ENCODE measurements around the gene PSME1. TPM values are rescaled to one million over a fixed set of nuclear protein-coding genes. Genes with fewer than 3 reads are reported as not detected.

Gene PSME1
- total and polyA plus RNA-seq, 2 of the 13 experiments (the other 11 are each of a cell fraction or from before 2014, with no cell fraction given): 159 to 608 TPM

GRCh38 chr14:24135584-24135833, 485 bp upstream of the PSME1 start (continued):
- TF ChIP-seq DMTF1 (CRISPR knock-in tag; IDR thresholded peaks at IDR 0.05) (no peak), POGZ (CRISPR knock-in tag; IDR thresholded peaks at IDR 0.05) (no peak), ZBED4 (CRISPR knock-in tag; IDR thresholded peaks at IDR 0.05; ENCODE audit: borderline replicate concordance) (no peak), ZNF138 (CRISPR knock-in tag; IDR thresholded peaks at IDR 0.05; ENCODE audit: low read depth) (no peak), PHB2 (IDR thresholded peaks at IDR 0.05; ENCODE audit: partially characterized antibody) (no peak), TSC22D2 (CRISPR knock-in tag; IDR thresholded peaks at IDR 0.05; ENCODE audit: borderline replicate concordance) (no peak), IRX3 (CRISPR knock-in tag; IDR thresholded peaks at IDR 0.05; ENCODE audit: borderline replicate concordance, low read depth) (0 out of 2 replicates have a peak, but pooled peaks have one; percentile 7), NR3C1 (CRISPR knock-in tag; IDR thresholded peaks at IDR 0.05) (no peak), PHF20 (CRISPR knock-in tag; IDR thresholded peaks at IDR 0.05) (no peak), ZNF33B (CRISPR knock-in tag; IDR thresholded peaks at IDR 0.05) (no peak; the same call in 1 of the 2 replicates), EEA1 (CRISPR knock-in tag; IDR thresholded peaks at IDR 0.05; ENCODE audit: borderline replicate concordance) (no peak), NBN (conservative IDR thresholded peaks at IDR 0.05) (no peak), ZMAT5 (CRISPR knock-in tag; IDR thresholded peaks at IDR 0.05; ENCODE audit: borderline replicate concordance, low read depth) (no peak), LRRFIP1 (CRISPR knock-in tag; conservative IDR thresholded peaks at IDR 0.05) (0 out of 2 replicates have a peak, but pooled peaks have one; percentile 20), ZFP62 (CRISPR knock-in tag; IDR thresholded peaks at IDR 0.05) (no peak), NR1H2 (CRISPR knock-in tag; IDR thresholded peaks at IDR 0.05; ENCODE audit: borderline replicate concordance, low read depth) (no peak), ZNF567 (CRISPR knock-in tag; IDR thresholded peaks at IDR 0.05; ENCODE audit: borderline replicate concordance) (peak; percentile 77; the same call in 1 of the 2 replicates), ZNF335 (CRISPR knock-in tag; IDR thresholded peaks at IDR 0.05) (peak; percentile 76; the same call in 1 of the 2 replicates), CCDC6 (CRISPR knock-in tag; IDR thresholded peaks at IDR 0.05) (no peak), PCBP2 (optimal IDR thresholded peaks at IDR 0.05; ENCODE audit: low read depth, low read length, poor library complexity, severe bottlenecking) (no peak), MTA3 (CRISPR knock-in tag; IDR thresholded peaks at IDR 0.05) (no peak)

Data from HepG2 (cell line).